ENCODE data around the gene ATP2C2. TPM values are rescaled to one million over a fixed set of nuclear protein-coding genes. Genes with fewer than 3 reads are reported as not detected.

Gene ATP2C2
- total RNA-seq, 4 donors from 2014 or later, result 12.9 to 26.9 (median 18.6) TPM

GRCh38 chr16:84436196-84436595, 67.9 kb downstream of the ATP2C2 start:
- intact Hi-C loops (cut with DNase I), result no loop called here
- no peaks in the 10 kb centered on the region for H3K9me3 ChIP-seq
- no peaks in the 10 kb centered on the region for H3K4me1 ChIP-seq
- no peak overlapping the region for H3K27ac ChIP-seq
- no peak overlapping the region for H3K4me3 ChIP-seq (replicated peaks in 1 of 3)
- H3K36me3 ChIP-seq, result no peaks in the 10 kb centered on the region
- no peak for DNase-seq
- H3K27me3 ChIP-seq, result no peaks in the 10 kb centered on the region
- WGBS, 2 donors, result 88 to 96% methylated on average over 9 to 10 of the region's 10 CpGs
- no peak for TF ChIP-seq CTCF (IDR thresholded peaks at IDR 0.05)
- TF ChIP-seq POLR2A (IDR thresholded peaks at IDR 0.05), result no peak

GRCh38 chr16:84438971-84439696, 70.8 kb downstream of the ATP2C2 start:
- WGBS, 2 donors, result 77 to 78% methylated on average over 15 of the region's 15 CpGs
- Histone ChIP-seq H3K9me3 (no peaks in the 10 kb centered on the region), H3K27ac (no peak overlapping the region), H3K4me1 (peaks cover 0 to 6% of the 10 kb centered on the region in 2 donors), H3K36me3 (no peaks in the 10 kb centered on the region), H3K4me3 (replicated peaks in 1 of 3) (no peak overlapping the region), H3K27me3 (no peaks in the 10 kb centered on the region)
- DNase-seq, result no peak
- TF ChIP-seq POLR2A (IDR thresholded peaks at IDR 0.05) (no peak), CTCF (IDR thresholded peaks at IDR 0.05) (no peak)
- intact Hi-C loops (cut with DNase I), result no loop called here

- H3K4me3 ChIP-seq (replicated peaks in 1 of 3), result no peak overlapping the region
- H3K27me3 ChIP-seq, result no peaks in the 10 kb centered on the region
- intact Hi-C loops (cut with DNase I), result no loop called here
- 87 to 91% methylated on average over 19 of the region's 19 CpGs for WGBS, 2 donors
- peaks cover 0 to 6% of the 10 kb centered on the region in 2 donors for H3K4me1 ChIP-seq
- DNase-seq, result no peak
- H3K36me3 ChIP-seq, result no peaks in the 10 kb centered on the region
- no peak overlapping the region for H3K27ac ChIP-seq
- no peak for TF ChIP-seq POLR2A (IDR thresholded peaks at IDR 0.05)
- no peak for TF ChIP-seq CTCF (IDR thresholded peaks at IDR 0.05)
- H3K9me3 ChIP-seq, result no peaks in the 10 kb centered on the region
Observed at GRCh38 chr16:84442416-84443145, 74.2 kb downstream of the ATP2C2 start.

GRCh38 chr16:84443166-84443802, 74.9 kb downstream of the ATP2C2 start:
- Histone ChIP-seq H3K9me3 (no peaks in the 10 kb centered on the region), H3K4me1 (peaks cover 0 to 6% of the 10 kb centered on the region in 2 donors), H3K36me3 (no peaks in the 10 kb centered on the region), H3K27ac (no peak overlapping the region), H3K4me3 (replicated peaks in 1 of 3) (no peak overlapping the region), H3K27me3 (no peaks in the 10 kb centered on the region)
- peak; percentile 42 to 62 for DNase-seq
- intact Hi-C loops (cut with DNase I), result no loop called here
- TF ChIP-seq CTCF (IDR thresholded peaks at IDR 0.05) (no peak), POLR2A (IDR thresholded peaks at IDR 0.05) (no peak)
- WGBS, 2 donors, result 32 to 34% methylated on average over 15 of the region's 15 CpGs
